PC-9 (cell line): ENCODE data around the gene SLC17A3. TPM values are rescaled to one million over a fixed set of nuclear protein-coding genes. Genes with fewer than 3 reads are reported as not detected.

Experiments used
- BruUV-seq: library from RNA; stranded (reverse); fragments of 400-500 nt; replicated peaks from 2 replicates; lab custom pipeline; 2021; lab: Mats Ljungman, UMichigan
- CTCF ChIA-PET: fragments of 300-600 bp; sonication (Branson Sonifier 250); formaldehyde crosslinking; loops from one replicate; lab custom pipeline; 2022; ENCODE audit warnings: antibody characterized with exemption; lab: Charles Lee
- POLR2A ChIA-PET: fragments of 300-600 bp; sonication (Branson Sonifier 250); formaldehyde crosslinking; loops from one replicate; lab custom pipeline; 2022; ENCODE audit warnings: antibody characterized with exemption; ENCODE audit not compliant: unreplicated experiment; lab: Charles Lee
- DNase-seq, 2 experiments: peaks; one replicate each; pipeline versions ENCODE4 v3.0.0 to v3.0.0-alpha.2; 2015 to 2022; ENCODE audit warnings: mixed read lengths in 1 of 2
- H2AFZ ChIP-seq: fragments of 200-600 bp; sonication (generic); 2 replicates; pipeline ENCODE4 v1.8.1; 2017; ENCODE audit warnings: antibody characterized with exemption
- H3F3A ChIP-seq: fragments of 200-600 bp; sonication (generic); 2 replicates; pipeline ENCODE4 v1.8.1; 2017; ENCODE audit warnings: antibody characterized with exemption, mild to moderate bottlenecking, low read depth; ENCODE audit not compliant: insufficient read depth
- H3K27ac ChIP-seq: fragments of 200-600 bp; sonication (generic); 2 replicates; pipeline ENCODE4 v1.6.1; 2016; ENCODE audit warnings: mixed run types
- H3K27me3 ChIP-seq: fragments of 200-600 bp; sonication (generic); 2 replicates; pipeline ENCODE4 v1.6.1; 2016; ENCODE audit warnings: low read depth, mixed run types; ENCODE audit not compliant: insufficient read depth
- H3K36me3 ChIP-seq: fragments of 200-600 bp; sonication (generic); 2 replicates; pipeline ENCODE4 v1.6.1; 2016; ENCODE audit warnings: low read depth, mixed run types
- H3K4me1 ChIP-seq: fragments of 200-600 bp; sonication (generic); replicated peaks from 2 replicates; pipeline ENCODE4 v1.6.1; 2016; ENCODE audit warnings: mixed run types; ENCODE audit not compliant: insufficient read depth
- H3K4me2 ChIP-seq: fragments of 200-600 bp; sonication (generic); 2 replicates; pipeline ENCODE4 v1.6.1; 2017; ENCODE audit warnings: mixed run types
- H3K4me3 ChIP-seq: fragments of 200-600 bp; sonication (generic); 2 replicates; pipeline ENCODE4 v1.6.1; 2016; ENCODE audit warnings: mixed run types
- H3K79me2 ChIP-seq: fragments of 200-600 bp; sonication (generic); 2 replicates; pipeline ENCODE4 v1.6.1; 2017; ENCODE audit warnings: low read depth, mixed run types
- H3K9me2 ChIP-seq: fragments of 200-600 bp; sonication (generic); 2 replicates; pipeline ENCODE4 v1.8.1; 2017; ENCODE audit warnings: mild to moderate bottlenecking; ENCODE audit not compliant: insufficient read depth
- H3K9me3 ChIP-seq: fragments of 200-600 bp; sonication (generic); 2 replicates; pipeline ENCODE4 v1.8.1; 2016; ENCODE audit warnings: low read depth; ENCODE audit not compliant: insufficient read depth
- H4K20me1 ChIP-seq: fragments of 200-600 bp; sonication (generic); 2 replicates; pipeline ENCODE4 v1.8.1; 2017; ENCODE audit not compliant: insufficient read depth
- CTCF ChIP-seq: fragments of 200-600 bp; sonication (generic); conservative IDR thresholded peaks from 2 replicates; pipeline ENCODE4 v1.6.1; 2017; ENCODE audit warnings: mixed run types, antibody characterized with exemption, mild to moderate bottlenecking, moderate library complexity
- EZH2 ChIP-seq: fragments of 200-600 bp; sonication (generic); IDR thresholded peaks from 2 replicates; pipeline ENCODE4 v1.8.0; 2017; ENCODE audit warnings: antibody characterized with exemption, low read depth
- intact Hi-C: fragments of 100-400 bp; cut with micrococcal nuclease; formaldehyde crosslinking; loops from one replicate; pipeline ENCODE4 v1.10.0; 2022; ENCODE audit not compliant: unreplicated experiment
- total RNA-seq: library from RNA; stranded (reverse); gene quantifications from 2 replicates; pipeline ENCODE4 v1.2.3, GENCODE V29; 2021

The SLC17A3 gene
- total RNA-seq, 1 experiment from 2014 or later: not detected

GRCh38 chr6:25862199-25862598 is 11.8 kb downstream of the SLC17A3 start:
- Histone ChIP-seq H3K9me2 (no peaks in the 10 kb centered on the region), H3K79me2 (no peaks in the 10 kb centered on the region), H3K27me3 (no peaks in the 10 kb centered on the region), H3K36me3 (no peaks in the 10 kb centered on the region), H3K4me2 (no peak overlapping the region), H3K9me3 (no peaks in the 10 kb centered on the region), H4K20me1 (no peaks in the 10 kb centered on the region), H3K4me3 (no peak overlapping the region), H3K27ac (no peak overlapping the region), H2AFZ (peak overlapping the region; percentile 63; the same call in 1 of the 2 replicates), H3K4me1 (no peaks in the 10 kb centered on the region), H3F3A (no peaks in the 10 kb centered on the region)
- BruUV-seq: no TSS peak
- ChIA-PET CTCF (no interaction called here), POLR2A (no interaction called here)
- intact Hi-C loops: no loop called here
- TF ChIP-seq CTCF (no peak), EZH2 (no peak)
- peak in 1 of 2 experiments; percentile 37 for DNase-seq

GRCh38 chr6:25852756-25853155 is 21.3 kb downstream of the SLC17A3 start:
- DNase-seq: no peak
- no peak for TF ChIP-seq EZH2
- TF ChIP-seq CTCF: no peak
- Histone ChIP-seq H3F3A (no peaks in the 10 kb centered on the region), H3K4me2 (no peak overlapping the region), H4K20me1 (no peaks in the 10 kb centered on the region), H3K9me2 (no peaks in the 10 kb centered on the region), H3K27ac (no peak overlapping the region), H3K27me3 (no peaks in the 10 kb centered on the region), H3K4me1 (no peaks in the 10 kb centered on the region), H3K4me3 (no peak overlapping the region), H3K36me3 (no peaks in the 10 kb centered on the region), H3K79me2 (no peaks in the 10 kb centered on the region), H2AFZ (no peak overlapping the region), H3K9me3 (no peaks in the 10 kb centered on the region)
- CTCF ChIA-PET: no interaction called here
- intact Hi-C loops: no loop called here
- POLR2A ChIA-PET: interaction anchor here (0.7 kb wide), 1 partner anchor 185 kb away, joined by 3 read pairs; no protein-coding TSS in a partner anchor
- BruUV-seq: no TSS peak

- Histone ChIP-seq H3K27ac (no peak overlapping the region), H4K20me1 (no peaks in the 10 kb centered on the region), H2AFZ (no peak overlapping the region), H3F3A (no peaks in the 10 kb centered on the region), H3K27me3 (no peaks in the 10 kb centered on the region), H3K9me2 (no peaks in the 10 kb centered on the region), H3K36me3 (no peaks in the 10 kb centered on the region), H3K4me1 (no peaks in the 10 kb centered on the region), H3K9me3 (no peaks in the 10 kb centered on the region), H3K79me2 (no peaks in the 10 kb centered on the region), H3K4me2 (no peak overlapping the region), H3K4me3 (no peak overlapping the region)
- ChIA-PET CTCF (no interaction called here), POLR2A (no interaction called here)
- no TSS peak for BruUV-seq
- no peak for DNase-seq
- TF ChIP-seq EZH2 (no peak), CTCF (no peak)
- intact Hi-C loops: no loop called here
Observed at GRCh38 chr6:25851961-25852360, 22.1 kb downstream of the SLC17A3 start.
